RWPE1 (cell line): Measurements from ENCODE around the gene NACAD.
A peak's percentile ranks its signal among the peaks of the same experiment; 100 is the strongest.

Experiments
- CTCF ChIA-PET: fragments of 350-600 bp; sonication (Branson Sonifier 250); formaldehyde crosslinking; extraction: SDS; loops from one replicate; lab custom pipeline; 2021; lab: Yijun Ruan, JAX
- POLR2A ChIA-PET: fragments of 400-600 bp; formaldehyde crosslinking; extraction: SDS; loops from one replicate; lab custom pipeline; 2020; ENCODE audit warnings: antibody characterized with exemption; ENCODE audit not compliant: low non-redundant PET; lab: Yijun Ruan, JAX
- DNase-seq: peaks from one replicate; pipeline ENCODE4 v3.0.0; 2012; ENCODE audit warnings: low spot score
- H3K27ac ChIP-seq: fragments of 450-650 bp; 2 replicates; pipeline ENCODE4 v1.5.1; 2017
- TF ChIP-seq, protein P1 (sequence below): fragments of 450-650 bp; conservative IDR thresholded peaks from 2 replicates; pipeline ENCODE4 v1.5.1; 2017; ENCODE audit warnings: low read depth, mild to moderate bottlenecking

Gene NACAD

DNA sequence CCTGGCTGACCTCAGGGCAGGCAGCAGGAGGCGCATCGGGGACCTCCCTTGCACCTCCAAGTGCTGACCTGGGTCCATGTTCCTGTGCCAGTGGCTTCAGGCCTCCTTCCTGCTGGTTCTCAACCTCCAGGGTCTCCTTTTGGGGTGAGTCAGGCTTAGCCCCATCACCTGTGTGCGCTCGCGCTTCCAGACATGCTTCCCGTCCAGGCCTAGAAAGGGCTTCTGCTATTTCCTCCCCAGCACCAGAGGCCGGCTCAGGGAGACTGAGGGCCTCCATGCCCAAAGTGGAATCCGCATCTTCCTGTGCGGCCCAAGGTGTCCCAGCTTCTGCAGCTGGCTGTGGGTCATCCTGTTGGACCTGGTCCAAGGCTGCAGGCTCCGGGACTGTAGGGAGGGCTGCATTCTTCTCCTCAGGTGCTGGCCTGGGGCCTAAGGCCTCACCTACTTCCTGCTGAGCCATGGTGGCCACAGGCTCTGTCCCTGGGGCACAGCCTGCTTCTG lies 5.9 kb downstream of the NACAD start:
- CTCF ChIA-PET: no interaction called here
- peak overlapping the region; percentile 69 for H3K27ac ChIP-seq
- no peak for DNase-seq
- TF ChIP-seq, protein P1, sequence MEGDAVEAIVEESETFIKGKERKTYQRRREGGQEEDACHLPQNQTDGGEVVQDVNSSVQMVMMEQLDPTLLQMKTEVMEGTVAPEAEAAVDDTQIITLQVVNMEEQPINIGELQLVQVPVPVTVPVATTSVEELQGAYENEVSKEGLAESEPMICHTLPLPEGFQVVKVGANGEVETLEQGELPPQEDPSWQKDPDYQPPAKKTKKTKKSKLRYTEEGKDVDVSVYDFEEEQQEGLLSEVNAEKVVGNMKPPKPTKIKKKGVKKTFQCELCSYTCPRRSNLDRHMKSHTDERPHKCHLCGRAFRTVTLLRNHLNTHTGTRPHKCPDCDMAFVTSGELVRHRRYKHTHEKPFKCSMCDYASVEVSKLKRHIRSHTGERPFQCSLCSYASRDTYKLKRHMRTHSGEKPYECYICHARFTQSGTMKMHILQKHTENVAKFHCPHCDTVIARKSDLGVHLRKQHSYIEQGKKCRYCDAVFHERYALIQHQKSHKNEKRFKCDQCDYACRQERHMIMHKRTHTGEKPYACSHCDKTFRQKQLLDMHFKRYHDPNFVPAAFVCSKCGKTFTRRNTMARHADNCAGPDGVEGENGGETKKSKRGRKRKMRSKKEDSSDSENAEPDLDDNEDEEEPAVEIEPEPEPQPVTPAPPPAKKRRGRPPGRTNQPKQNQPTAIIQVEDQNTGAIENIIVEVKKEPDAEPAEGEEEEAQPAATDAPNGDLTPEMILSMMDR: no peak
- POLR2A ChIA-PET: no interaction called here

DNA sequence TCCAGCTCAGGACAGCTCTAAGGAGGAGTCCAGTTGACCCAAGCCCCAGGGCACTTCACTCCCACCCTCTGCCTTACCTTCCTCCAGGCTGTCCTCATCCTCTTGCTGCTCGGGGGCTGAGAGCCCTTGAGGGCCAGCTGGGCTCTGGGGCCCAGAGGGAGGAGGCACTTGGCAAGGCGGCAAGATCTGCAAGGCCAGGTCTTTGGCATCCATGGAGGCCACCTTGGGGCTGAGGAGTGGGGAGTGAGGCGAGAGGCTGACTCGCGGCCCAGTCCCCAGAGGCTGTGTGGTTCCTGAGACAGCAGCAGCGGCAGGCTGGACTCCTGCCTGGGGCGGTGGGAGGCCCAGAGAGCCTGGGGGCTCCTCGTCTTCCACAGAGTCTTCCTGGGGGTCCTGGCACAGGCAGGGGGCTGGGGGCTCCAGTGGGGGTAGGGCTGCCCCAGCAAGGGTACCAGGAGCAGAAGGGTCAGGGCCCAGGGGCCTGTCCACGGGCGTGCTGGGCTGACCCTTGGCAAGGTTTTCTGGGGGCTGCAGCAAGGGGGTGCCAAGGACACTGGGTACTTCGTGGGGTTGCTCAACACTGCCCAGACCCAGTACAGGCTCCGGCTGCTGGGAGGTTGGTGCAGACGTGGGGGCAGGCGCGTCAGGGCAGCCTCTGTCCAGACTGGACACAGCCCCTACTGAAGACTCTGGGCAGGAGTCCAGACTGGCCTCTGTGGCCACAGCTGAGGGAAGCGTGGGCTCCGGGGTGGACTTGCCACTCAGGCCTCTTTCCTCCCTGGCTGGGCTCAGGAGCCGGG lies 6.5 kb downstream of the NACAD start:
- TF ChIP-seq, protein P1: no peak
- CTCF ChIA-PET: no interaction called here
- POLR2A ChIA-PET: no interaction called here
- peak overlapping the region; percentile 69 for H3K27ac ChIP-seq
- no peak for DNase-seq

DNA sequence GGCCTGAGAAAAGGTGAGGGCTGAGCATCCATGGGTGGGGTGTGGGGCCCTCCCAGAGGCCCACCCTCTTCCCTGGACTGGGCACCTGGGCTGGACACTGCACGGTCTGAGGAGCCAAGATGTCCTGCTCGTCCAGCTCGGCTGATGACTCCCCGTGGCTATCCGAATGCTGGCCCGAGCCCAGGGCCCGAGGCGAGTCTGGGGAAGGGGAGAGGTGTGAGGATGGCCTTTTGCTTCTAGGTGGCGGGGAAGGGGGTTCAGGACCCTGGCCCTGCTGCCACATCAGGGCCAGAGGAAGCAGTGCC lies 7.1 kb downstream of the NACAD start:
- POLR2A ChIA-PET: no interaction called here

DNA sequence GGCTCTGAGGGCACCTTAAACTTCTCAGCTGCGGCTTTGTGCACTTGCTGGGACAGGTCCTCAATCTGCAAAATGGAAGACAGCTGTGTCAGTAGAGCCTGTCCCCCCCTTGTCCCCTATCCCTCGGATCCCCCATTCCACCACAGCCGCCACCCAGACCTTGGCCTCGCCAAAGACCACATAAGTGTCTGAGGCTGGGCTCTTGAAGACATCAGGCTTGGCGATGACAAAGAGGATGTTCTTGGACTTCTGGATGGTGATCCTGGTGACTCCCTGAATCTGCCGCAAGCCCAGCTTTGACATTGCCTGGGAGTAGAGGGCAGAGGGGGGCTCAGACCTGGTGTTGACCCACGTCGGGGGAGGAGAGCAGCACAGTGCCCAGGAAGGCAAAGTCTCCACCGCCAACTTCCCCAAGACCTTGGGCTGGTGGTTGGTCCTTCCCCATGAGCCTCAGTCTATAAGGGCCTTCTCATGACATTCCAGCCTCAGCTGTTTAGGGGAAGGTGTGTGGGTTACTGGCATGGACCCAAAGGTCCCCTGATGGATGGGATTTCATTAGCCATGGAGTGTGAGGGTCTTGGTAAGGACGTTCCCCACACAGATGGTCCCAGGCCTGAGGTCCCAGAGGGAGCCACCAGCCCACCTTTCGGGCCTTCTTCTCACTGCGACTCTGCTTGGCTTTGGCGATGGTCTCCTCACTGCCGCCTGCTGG lies 7.7 kb downstream of the NACAD start:
- POLR2A ChIA-PET: no interaction called here
- TF ChIP-seq, protein P1: no peak
- peak overlapping the region; percentile 69; the same call in 1 of the 2 replicates for H3K27ac ChIP-seq
- CTCF ChIA-PET: no interaction called here
- no peak for DNase-seq

More for the DNA sequence above, 7.1 kb downstream of the NACAD start:
- CTCF ChIA-PET: no interaction called here
- DNase-seq: no peak
- TF ChIP-seq, protein P1: no peak
- peak overlapping the region; percentile 69 for H3K27ac ChIP-seq

DNA sequence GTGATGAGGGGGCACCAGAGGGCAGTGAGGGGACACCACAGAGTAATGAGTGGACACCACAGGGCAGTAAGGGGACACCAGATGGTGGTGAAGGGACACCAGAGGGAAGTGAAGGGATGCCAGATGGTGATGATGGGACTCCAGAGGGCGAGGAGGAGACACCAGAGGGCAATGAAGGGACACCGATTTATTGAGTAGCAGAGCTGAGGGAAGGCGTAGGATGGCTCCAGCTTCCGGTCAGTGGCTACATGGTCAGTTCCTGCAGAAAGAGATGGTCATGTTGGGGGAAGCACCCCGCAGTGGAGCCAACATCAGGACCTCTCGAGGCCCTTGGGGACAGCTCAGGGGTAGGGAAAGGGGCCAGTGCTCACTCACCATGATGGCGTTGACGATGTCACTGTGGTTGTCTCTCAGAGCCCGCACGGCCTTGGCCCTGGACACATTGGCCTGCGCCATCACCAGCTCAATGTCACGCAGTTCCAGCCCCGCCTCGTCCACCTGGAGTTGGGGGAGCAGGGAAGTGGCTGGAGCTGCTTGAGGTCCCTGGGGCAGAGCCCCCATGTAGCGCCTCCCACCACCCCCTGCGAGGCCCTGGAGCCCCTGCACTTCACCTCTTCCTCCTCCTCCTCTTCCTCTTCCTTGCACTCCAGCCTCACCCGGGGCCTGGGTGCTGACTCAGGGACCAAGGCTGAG lies 8.4 kb downstream of the NACAD start:
- POLR2A ChIA-PET: no interaction called here
- CTCF ChIA-PET: no interaction called here
- DNase-seq: no peak
- H3K27ac ChIP-seq: peak overlapping the region; percentile 69; the same call in 1 of the 2 replicates
- TF ChIP-seq, protein P1: no peak

DNA sequence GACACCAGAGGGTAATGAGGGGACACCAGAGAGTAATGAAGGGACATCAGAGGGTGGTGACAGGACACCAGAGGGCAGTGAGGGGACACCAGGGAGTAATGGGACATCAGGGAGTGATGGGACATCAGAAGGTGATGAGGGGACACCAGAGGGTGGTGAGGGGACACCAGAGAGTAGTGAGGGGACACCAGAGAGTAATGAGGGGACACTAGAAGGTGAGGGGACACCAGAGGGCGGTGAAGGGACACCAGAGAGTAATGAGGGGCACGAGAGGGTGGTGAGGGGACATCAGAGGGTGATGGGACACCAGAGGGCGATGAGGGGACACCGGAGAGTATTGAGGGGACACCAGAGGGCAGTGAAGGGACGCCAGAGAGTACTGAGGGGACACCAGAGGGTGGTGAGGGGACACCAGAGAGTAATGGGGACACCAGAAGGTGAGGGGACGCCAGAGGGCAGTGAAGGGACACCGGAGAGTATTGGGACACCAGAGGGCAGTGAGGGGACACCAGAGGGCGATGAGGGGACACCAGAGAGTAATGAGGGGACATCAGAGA lies 10.6 kb downstream of the NACAD start:
- ChIA-PET POLR2A (no interaction called here), CTCF (no interaction called here)
- DNase-seq: no peak
- peak overlapping the region; percentile 27 for H3K27ac ChIP-seq
- TF ChIP-seq, protein P1: no peak
